ENCODE measurements around the gene PCSK6. TPM values are rescaled to one million over a fixed set of nuclear protein-coding genes. Genes with fewer than 3 reads are reported as not detected.

The PCSK6 gene
- total RNA-seq, 1 donor from 2014 or later = 16.6 TPM

GRCh38 chr15:101497017-101497416, 7.5 kb upstream of the PCSK6 start:
- no peak overlapping the region for H3K27ac ChIP-seq
- intact Hi-C loops (cut with DNase I) = no loop called here
- TF ChIP-seq CTCF (IDR thresholded peaks at IDR 0.05) = no peak
- H3K9me3 ChIP-seq = no peaks in the 10 kb centered on the region
- H3K4me1 ChIP-seq = peaks cover 15% of the 10 kb centered on the region
- no peak for DNase-seq
- H3K27me3 ChIP-seq = peaks cover under 1% of the 10 kb centered on the region
- H3K36me3 ChIP-seq = no peaks in the 10 kb centered on the region
- no peak overlapping the region for H3K4me3 ChIP-seq
- ATAC-seq = no peak

GRCh38 chr15:101496198-101496986, 6.9 kb upstream of the PCSK6 start:
- intact Hi-C loops (cut with DNase I) = no loop called here
- H3K27ac ChIP-seq = no peak overlapping the region
- no peaks in the 10 kb centered on the region for H3K36me3 ChIP-seq
- TF ChIP-seq CTCF (IDR thresholded peaks at IDR 0.05) = no peak
- H3K4me1 ChIP-seq = peaks cover 11% of the 10 kb centered on the region
- no peak for ATAC-seq
- DNase-seq = no peak
- H3K4me3 ChIP-seq = no peak overlapping the region
- no peaks in the 10 kb centered on the region for H3K9me3 ChIP-seq
- H3K27me3 ChIP-seq = no peaks in the 10 kb centered on the region

- H3K4me3 ChIP-seq = no peak overlapping the region
- no peaks in the 10 kb centered on the region for H3K27me3 ChIP-seq
- TF ChIP-seq CTCF (IDR thresholded peaks at IDR 0.05) = no peak
- H3K36me3 ChIP-seq = no peaks in the 10 kb centered on the region
- no peak for ATAC-seq
- H3K9me3 ChIP-seq = no peaks in the 10 kb centered on the region
- intact Hi-C loops (cut with DNase I) = no loop called here
- peaks cover 10% of the 10 kb centered on the region for H3K4me1 ChIP-seq
- DNase-seq = no peak
- no peak overlapping the region for H3K27ac ChIP-seq
These were observed 6.1 kb upstream of the PCSK6 start for GRCh38 chr15:101495334-101496197.

GRCh38 chr15:101494251-101494796, 4.8 kb upstream of the PCSK6 start:
- Histone ChIP-seq H3K9me3 (no peaks in the 10 kb centered on the region), H3K27me3 (no peaks in the 10 kb centered on the region), H3K36me3 (no peaks in the 10 kb centered on the region), H3K4me3 (no peak overlapping the region), H3K4me1 (peaks cover 10% of the 10 kb centered on the region), H3K27ac (no peak overlapping the region)
- no peak for TF ChIP-seq CTCF (IDR thresholded peaks at IDR 0.05)
- ATAC-seq (no peak), DNase-seq (no peak)
- intact Hi-C loops (cut with DNase I) = no loop called here

- peaks cover 6% of the 10 kb centered on the region for H3K27me3 ChIP-seq
- DNase-seq = no peak
- intact Hi-C loops (cut with DNase I) = no loop called here
- H3K4me3 ChIP-seq = no peak overlapping the region
- ATAC-seq = no peak
- no peak for TF ChIP-seq CTCF (IDR thresholded peaks at IDR 0.05)
- H3K36me3 ChIP-seq = no peaks in the 10 kb centered on the region
- no peak overlapping the region for H3K27ac ChIP-seq
- no peaks in the 10 kb centered on the region for H3K9me3 ChIP-seq
- H3K4me1 ChIP-seq = peaks cover 10% of the 10 kb centered on the region
These were observed 3.5 kb upstream of the PCSK6 start for GRCh38 chr15:101492766-101493692.
